Body of pancreas (tissue), 4 donors: ENCODE results near the gene ZNF236.

Experiments
- POLR2A ChIP-seq, 3 donors: fragments of 450-650 bp; IDR thresholded peaks; one replicate each; pipeline ENCODE4 v1.6.1; 2016; ENCODE audit warnings: antibody characterized with exemption in 3 of 3, mild to moderate bottlenecking in 2 of 3
- TF ChIP-seq, protein P1 (sequence below), 7 experiments: fragments of 450-650 bp in 4 of 7; fragments of 200-600 bp in 3 of 7; sonication (generic) in 3 of 7; IDR thresholded peaks; one replicate each; pipeline ENCODE4 v1.5.1; 2016 to 2019; ENCODE audit warnings: antibody characterized with exemption in 7 of 7

DNA sequence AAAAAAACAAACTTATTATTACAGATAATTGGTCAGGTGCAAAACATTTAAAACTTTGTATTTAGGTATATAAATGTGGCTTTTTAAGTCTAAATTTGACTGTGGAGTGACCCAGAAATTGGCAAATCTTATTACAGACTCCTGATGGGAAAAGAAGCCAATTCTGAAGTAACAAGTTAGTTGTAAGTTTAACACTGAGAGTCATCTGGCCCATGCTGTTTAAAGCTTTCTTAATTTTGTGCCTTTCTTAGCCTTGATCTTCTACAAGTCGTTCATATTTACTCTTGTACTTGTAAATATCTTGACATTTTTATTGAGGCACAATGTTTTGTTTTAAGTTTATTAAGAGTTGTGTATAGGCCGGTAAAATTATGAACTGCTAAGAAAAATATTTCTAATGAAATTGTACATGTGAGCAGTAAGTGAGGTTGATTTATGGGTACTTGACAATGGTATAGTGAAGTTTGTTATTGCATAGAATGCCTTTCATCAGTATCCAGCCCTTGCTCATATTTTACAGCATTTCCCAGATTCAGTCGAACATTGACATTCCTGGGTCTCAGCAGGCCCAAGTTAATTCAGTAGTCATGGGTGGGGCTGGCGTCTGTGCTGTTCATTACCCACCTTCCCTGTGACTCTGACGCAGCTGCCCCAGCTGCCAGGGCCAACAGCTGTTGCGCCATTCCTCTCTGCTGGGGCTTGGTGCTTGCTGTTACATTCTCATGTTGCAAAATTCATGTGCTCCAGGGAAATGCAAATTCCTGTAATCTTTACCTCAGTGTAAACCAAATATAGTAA, 121.4 kb downstream of the ZNF236 start:
- TF ChIP-seq, protein P1, sequence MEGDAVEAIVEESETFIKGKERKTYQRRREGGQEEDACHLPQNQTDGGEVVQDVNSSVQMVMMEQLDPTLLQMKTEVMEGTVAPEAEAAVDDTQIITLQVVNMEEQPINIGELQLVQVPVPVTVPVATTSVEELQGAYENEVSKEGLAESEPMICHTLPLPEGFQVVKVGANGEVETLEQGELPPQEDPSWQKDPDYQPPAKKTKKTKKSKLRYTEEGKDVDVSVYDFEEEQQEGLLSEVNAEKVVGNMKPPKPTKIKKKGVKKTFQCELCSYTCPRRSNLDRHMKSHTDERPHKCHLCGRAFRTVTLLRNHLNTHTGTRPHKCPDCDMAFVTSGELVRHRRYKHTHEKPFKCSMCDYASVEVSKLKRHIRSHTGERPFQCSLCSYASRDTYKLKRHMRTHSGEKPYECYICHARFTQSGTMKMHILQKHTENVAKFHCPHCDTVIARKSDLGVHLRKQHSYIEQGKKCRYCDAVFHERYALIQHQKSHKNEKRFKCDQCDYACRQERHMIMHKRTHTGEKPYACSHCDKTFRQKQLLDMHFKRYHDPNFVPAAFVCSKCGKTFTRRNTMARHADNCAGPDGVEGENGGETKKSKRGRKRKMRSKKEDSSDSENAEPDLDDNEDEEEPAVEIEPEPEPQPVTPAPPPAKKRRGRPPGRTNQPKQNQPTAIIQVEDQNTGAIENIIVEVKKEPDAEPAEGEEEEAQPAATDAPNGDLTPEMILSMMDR (IDR thresholded peaks at IDR 0.05) = no peak
- TF ChIP-seq POLR2A (IDR thresholded peaks at IDR 0.05) = no peak
